H1 (cell line): ENCODE measurements around the gene ARHGEF10L. TPM values are rescaled to one million over a fixed set of nuclear protein-coding genes. Genes with fewer than 3 reads are reported as not detected.

Experiments used
- ATF3 ChIP-seq: IDR thresholded peaks from 2 replicates; pipeline ENCODE4 v1.6.1; 2011; ENCODE audit warnings: low read depth, mild to moderate bottlenecking, low read length; ENCODE audit not compliant: insufficient read depth
- polyA plus RNA-seq, 7 experiments: library from polyadenylated mRNA; depleted of rRNA in 3 of 7; stranded (reverse) in 5 of 7; unstranded in 2 of 7; fragments of >200 nt in 5 of 7; fragments of 200-250 nt in 2 of 7; gene quantifications; 1 replicate in 5 of 7; 2 replicates in 1 of 7; 4 replicates in 1 of 7; pipeline versions ENCODE4 v1.2.1 to v1.2.3, GENCODE V29; 2011 to 2013; ENCODE audit warnings: missing spikeins in 2 of 7, mixed read lengths in 2 of 7
- total RNA-seq: library from RNA; stranded (reverse); fragmentation: NEBNext Ultra II Directional; extraction: Animal tissue kit (Norgen Biotek cat#: 25700); gene quantifications from 2 replicates; pipeline ENCODE4 v1.2.1, GENCODE V29; 2021

ARHGEF10L gene
- total and polyA plus RNA-seq, 2 of the 8 experiments (the other 6 are each of a cell fraction or from before 2014, with no cell fraction given), result 33.6 to 39.6 TPM

- no peak for TF ChIP-seq ATF3
Measured at GRCh38 chr1:17516303-17517214, 22.9 kb upstream of the ARHGEF10L start (continued).
